HG02642 (cell line): ENCODE data around the gene UNC119.
"Not testable (repeated sequence)": the region's sequence is repeated elsewhere in the genome, so short reads cannot be mapped to it uniquely, and the experiment has no call there.

Experiments
- ATAC-seq: cut with Tn5 transposase; IDR thresholded peaks from one replicate; pipeline ENCODE4 v1.9.1; 2021; ENCODE audit warnings: mild to moderate bottlenecking; ENCODE audit not compliant: unreplicated experiment, poor library complexity

The UNC119 gene

GRCh38 chr17:28524476-28525424, 27.7 kb downstream of the UNC119 start:
- ATAC-seq, result no peak

DNA sequence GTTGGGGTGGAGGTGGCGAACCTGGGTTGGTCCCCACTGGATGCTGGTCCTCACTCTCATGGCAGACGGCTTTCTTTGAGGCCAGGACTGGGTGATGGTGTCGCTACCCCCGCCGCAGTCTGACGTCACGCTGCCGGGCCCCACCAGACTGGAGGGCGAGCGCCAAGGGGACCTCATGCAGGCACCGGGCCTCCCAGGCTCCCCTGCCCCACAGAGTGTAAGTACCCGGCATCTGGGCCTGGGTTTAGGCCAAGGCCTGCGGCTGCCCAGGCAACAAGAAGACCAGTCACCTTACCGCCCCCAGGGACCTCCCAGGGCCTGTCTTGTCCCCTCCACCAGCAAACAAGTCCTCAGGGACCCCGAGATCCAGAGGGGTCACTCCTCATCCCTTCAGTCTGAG, 28.5 kb downstream of the UNC119 start:
- no peak for ATAC-seq

DNA sequence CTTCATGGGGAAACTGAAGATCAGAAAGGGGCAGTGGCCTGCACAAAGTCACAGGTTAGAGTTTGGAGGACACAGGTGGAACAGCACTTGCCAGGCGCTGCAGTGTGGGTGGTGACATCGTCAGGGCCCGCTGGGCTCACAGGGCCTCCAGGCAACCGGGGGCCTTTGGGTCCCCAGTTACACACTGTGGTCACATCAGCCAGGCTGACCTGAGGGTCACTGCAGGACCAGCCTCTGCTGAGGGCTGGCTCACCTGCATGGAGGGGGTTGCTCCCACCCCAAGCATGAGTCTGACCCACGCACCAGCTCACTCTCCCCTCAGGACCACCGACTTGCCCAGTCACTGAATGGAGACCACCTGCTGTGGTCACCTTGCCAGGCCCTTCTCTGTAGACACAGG, 29.2 kb downstream of the UNC119 start:
- ATAC-seq, result no peak

DNA sequence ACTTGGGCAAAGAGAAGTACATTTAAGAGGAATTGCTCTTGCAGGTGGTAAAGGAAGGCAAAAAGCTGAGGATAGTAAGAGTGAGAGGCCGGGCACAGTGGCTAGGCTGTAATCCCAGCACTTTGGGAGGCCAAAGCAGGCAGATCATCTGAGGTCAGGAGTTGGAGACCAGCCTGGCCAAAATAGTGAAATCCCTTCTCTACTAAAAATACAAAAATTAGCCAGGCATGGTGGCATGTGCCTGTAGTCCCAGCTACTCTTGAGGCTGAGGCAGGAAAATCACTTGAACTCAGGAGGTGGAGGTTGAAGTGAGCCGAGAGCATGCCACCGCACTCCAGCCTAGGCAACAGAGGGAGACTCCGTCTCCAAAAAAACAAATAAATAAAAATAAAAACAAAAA, 30.1 kb downstream of the UNC119 start:
- not testable (repeated sequence) for ATAC-seq

DNA sequence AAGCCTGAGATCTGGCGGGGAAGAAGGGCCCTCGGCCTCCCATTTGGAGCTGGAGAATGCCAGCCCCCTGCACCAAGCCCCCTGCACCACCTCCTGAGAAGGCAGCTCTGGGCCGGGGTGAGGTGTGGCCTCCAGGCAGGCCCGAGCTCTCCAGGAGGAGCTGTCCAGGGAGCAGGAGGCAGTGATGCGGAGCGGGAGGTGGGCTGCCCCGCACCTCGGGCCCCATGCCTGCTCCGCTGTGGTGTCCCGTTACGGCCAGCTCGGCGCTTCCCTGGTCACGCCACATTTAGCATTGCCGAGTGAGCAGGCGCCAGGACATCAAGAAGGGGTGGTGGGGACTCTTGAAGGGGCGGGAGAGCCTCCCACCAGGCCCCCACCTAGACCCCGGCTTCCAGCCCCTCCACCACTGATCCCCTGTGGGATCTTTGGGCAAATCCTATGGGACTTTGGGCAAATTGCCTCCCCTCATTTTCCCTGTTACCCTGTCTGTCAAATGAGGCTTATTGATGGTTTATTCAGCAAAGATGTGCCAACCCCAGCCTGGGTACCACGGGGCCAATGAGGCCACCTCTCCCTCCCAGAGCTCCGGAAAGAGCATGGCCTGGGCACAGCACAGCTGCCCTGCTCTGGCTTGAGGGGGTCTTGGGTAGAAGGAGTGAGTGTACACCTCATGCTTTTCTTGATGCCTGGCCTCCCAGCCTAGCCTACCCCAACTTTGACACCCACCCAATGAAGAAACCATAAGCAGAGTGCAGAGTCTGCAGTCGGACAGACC, 30.9 kb downstream of the UNC119 start:
- ATAC-seq, result no peak

GRCh38 chr17:28520687-28521086, 31.7 kb downstream of the UNC119 start:
- ATAC-seq, result no peak

- ATAC-seq, result no peak
Measured at GRCh38 chr17:28519236-28519635, 33.2 kb downstream of the UNC119 start.

DNA sequence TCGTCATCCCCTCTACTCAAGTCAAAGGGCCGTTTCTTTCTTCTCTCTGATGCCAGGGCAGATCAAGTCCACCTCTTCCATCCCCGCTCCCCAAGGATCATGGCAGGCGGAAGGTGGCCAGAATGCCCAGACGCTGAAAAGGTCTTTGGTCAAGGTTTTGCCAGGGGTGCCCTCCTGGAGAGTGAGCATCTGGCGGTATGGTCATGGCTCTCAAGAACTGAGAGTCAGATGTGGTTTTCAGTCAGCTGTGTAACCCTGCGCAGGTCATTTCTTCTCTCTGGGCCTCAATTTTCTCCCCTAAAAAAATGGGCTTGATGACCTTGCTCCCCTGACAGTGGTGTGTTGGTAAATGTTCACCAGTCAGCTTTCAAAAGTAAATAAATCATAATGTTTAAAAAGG, 33.8 kb downstream of the UNC119 start:
- no peak for ATAC-seq

DNA sequence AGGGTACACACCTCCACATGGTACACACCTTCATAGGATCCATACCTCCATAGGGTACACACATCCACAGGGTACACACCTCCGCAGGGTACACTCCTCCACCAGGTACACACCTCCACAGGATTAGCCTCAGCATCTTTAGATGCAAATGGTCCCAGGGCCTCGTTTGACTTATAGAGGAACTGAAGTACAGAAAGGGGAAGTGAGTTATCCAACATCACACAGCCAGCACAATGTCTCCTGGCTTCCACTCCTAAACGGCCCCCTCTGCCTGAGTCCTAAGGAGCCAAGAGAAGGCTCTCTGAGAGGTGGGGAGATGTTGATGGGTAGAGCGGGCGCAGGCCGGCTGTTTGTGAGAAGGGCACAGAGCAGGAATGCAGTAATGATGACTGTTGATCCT, 34.3 kb downstream of the UNC119 start:
- no peak for ATAC-seq

DNA sequence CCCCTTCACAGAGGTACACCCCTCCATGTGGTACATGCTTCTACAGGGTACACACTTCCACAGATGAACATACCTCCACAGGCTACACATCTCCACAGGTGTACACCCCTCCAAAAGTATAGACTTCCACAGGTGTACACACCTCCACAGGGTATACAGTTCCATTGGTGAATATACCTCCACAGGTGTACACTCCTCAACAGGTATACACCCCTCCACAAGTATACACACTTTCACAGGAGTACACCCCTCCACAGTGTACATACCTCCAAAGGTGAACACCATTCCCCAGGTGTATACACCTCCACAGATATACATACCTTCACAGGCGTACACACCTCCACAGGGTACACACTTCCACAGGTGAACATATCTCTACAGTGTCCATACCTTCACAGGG, 36.9 kb downstream of the UNC119 start:
- no peak for ATAC-seq

GRCh38 chr17:28514561-28515002, 37.8 kb downstream of the UNC119 start:
- no peak for ATAC-seq

- no peak for ATAC-seq
Measured at GRCh38 chr17:28513476-28513875, 38.9 kb downstream of the UNC119 start.

DNA sequence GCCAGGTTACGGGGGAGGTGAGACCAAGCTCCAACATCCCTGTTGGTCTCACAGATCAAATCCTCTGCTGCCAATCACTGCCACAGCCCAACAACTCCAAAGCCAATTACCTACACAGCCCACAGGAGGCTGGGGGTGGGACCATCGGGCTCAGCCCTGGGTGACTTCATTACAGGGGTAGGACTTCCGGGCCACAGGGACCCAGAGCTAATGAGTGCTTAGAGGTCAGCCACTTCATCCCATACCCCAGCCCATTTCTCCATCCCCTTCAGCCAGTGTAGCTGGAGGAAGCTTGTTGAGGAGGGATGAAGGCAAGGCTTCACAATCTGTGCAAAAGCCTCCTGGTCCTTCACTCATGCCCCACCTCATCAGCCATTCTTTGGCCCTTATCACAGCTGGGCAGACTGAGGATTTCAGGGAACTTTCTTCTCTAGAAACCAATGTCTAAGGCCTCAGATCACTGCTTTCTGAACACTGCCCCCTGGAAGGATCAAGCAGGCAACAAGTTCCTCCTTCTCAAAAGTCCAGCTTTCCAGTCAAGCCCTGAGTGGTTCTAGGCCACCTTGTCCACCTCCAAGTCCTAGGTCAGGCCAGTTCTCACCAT, 40.5 kb downstream of the UNC119 start:
- ATAC-seq, result no peak

GRCh38 chr17:28509789-28510188, 42.6 kb downstream of the UNC119 start:
- no peak for ATAC-seq

DNA sequence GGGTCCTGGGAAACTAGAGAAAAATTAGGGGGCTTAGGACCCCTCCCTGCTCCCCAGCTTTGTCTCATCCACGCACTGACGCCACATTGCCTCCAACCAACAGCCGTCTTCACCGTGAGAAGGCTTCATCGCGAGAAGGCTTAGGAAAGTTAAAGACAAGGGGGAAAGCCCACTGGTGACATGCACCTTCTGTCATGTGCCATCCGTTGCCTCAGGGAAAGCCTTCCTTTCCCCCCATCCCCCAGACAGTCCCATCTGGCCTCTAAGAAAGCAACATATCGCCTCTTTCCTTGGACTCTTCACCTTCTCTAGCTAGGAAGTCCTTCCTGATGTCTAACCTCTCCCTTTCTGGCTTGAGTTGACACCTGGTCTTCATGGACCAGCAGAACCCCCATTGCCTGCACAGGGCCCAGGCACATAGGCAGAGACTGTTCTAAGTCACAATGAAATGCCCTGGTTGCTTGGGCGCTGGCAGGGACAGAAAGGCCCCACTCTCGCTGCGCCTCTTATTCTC, 44.2 kb downstream of the UNC119 start:
- no peak for ATAC-seq

DNA sequence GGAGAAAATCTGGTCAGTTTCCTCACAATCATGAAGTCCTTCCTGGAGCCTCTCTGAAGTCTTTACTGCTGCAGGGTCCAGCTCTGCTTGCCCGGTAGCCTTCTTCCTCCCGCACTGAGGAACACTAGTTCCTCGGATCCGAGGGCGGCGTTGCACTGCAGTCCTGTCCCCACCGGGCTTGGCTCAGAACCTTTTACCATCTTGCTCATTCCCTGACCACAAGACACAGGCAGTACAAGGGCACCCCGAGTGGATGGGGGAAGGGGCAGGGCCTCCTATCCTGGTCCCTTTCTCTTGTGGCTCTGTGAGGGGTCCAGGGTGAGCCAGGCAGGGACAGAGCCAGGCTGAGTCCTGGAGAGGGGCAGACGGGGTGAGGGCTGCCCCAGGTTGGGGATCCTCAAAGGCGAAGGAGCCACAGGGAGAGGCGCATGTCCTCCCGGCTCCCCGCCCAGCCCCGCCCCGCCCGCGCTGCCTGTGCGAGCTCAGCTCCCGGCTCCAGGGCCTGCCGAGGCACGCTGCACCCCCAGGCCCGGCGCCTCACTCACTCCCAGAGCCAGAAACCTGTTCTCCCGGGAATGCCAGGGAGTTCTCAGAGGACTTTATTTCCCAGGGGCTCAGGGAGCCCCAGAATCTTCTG, 44.7 kb downstream of the UNC119 start:
- ATAC-seq, result no peak

DNA sequence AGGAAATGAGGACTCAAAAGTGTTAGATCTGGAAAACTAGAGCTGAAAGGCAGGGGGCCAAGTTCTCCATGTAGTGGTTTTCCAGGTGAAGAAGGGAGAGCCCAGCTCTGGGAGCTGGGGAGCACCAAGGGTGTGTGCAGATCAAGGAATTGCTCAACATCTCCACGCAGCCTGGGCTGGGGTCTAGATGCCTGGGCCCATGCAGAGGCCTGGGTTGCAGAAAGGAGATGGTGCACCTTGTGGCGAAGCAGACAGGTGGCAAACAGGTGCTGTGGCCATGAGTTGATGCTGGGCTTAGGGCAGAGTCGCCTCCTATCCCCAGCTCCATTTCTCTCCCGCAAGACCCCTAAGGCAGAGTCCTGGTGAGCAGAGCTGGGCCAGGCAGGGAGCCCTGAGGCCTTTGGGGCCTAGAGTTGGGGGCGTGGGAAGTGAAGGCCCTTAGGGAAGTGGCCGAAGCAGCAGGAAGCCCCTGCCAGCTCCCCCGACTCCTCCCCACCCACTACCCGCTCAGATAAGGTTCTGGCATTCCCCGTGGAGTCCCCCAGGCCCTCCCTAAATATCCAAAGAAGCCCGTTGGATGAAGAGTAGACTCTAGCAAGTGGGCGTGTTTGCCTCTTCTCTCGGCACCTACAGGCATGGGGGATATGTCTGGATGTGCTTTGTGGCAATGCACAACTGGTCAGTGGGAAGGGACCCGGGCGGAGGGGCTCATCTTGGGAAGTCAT, 45.5 kb downstream of the UNC119 start:
- ATAC-seq, result no peak

GRCh38 chr17:28505986-28506665, 46.3 kb downstream of the UNC119 start, which contains the start of gene FOXN1:
Gene FOXN1, plus strand, starts transcription at chr17:28506348. Its CDS starts 17,622 bp downstream, at chr17:28523970.
- no peak for ATAC-seq

DNA sequence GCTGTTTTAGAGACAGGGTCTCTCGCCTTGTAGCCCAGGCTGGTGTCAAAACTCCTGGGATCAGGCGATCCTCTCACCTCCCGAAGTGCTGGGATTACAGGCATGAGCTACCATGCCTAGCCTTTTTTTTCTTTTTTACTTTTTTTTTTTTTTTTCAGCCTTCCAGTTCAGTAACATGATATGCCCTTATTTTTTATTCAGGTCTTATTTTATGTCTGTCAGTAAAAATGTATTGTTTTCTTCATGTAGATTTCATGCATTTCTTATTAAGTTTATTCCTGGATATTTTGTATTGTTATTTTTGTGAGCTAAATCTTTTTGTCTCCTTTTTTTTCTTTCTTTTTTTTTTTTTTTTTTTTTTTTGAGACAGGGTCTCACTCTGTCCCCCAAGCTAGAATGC, 49.0 kb downstream of the UNC119 start:
- no peak for ATAC-seq
